GM23338 (cell line): ENCODE measurements around the gene MIER1. TPM values are rescaled to one million over a fixed set of nuclear protein-coding genes. Genes with fewer than 3 reads are reported as not detected.
"Not testable (repeated sequence)": the region's sequence is repeated elsewhere in the genome, so short reads cannot be mapped to it uniquely, and the experiment has no call there.

Source experiments
- ATAC-seq: fragments of 200-7000 bp; cut with Tn5 transposase; 3 replicates; pipeline ENCODE4 v1.9.1; 2020
- DNase-seq: peaks from one replicate; pipeline ENCODE4 v3.0.0-alpha.2; 2015; ENCODE audit warnings: low spot score
- H2AFZ ChIP-seq: fragments of 200-600 bp; sonication (generic); 2 replicates; pipeline ENCODE4 v1.8.0; 2016; ENCODE audit warnings: antibody characterized with exemption, mild to moderate bottlenecking, moderate library complexity
- H3F3A ChIP-seq: fragments of 200-600 bp; sonication (generic); replicated peaks from 2 replicates; pipeline ENCODE4 v1.8.0; 2017; ENCODE audit warnings: antibody characterized with exemption, mixed run types, low read depth
- H3K27ac ChIP-seq: fragments of 200-600 bp; sonication (generic); 2 replicates; pipeline ENCODE4 v1.6.1; 2016; ENCODE audit warnings: low read depth
- H3K27me3 ChIP-seq: fragments of 200-600 bp; sonication (generic); 2 replicates; pipeline ENCODE4 v1.8.0; 2016; ENCODE audit warnings: mild to moderate bottlenecking, mixed run types, moderate library complexity; ENCODE audit not compliant: insufficient read depth
- H3K36me3 ChIP-seq: fragments of 200-600 bp; sonication (generic); 2 replicates; pipeline ENCODE4 v1.8.0; 2016; ENCODE audit warnings: mild to moderate bottlenecking; ENCODE audit not compliant: insufficient read depth
- H3K4me1 ChIP-seq: fragments of 200-600 bp; sonication (generic); 2 replicates; pipeline ENCODE4 v1.8.0; 2016; ENCODE audit warnings: mild to moderate bottlenecking, moderate library complexity; ENCODE audit not compliant: insufficient read depth
- H3K4me2 ChIP-seq: fragments of 200-600 bp; sonication (generic); 2 replicates; pipeline ENCODE4 v1.7.1; 2017; ENCODE audit warnings: mixed run types
- H3K4me3 ChIP-seq: fragments of 200-600 bp; sonication (generic); 2 replicates; pipeline ENCODE4 v1.6.1; 2016; ENCODE audit warnings: mixed run types
- H3K79me2 ChIP-seq: fragments of 200-600 bp; sonication (generic); replicated peaks from 2 replicates; pipeline ENCODE4 v1.8.0; 2017; ENCODE audit warnings: mild to moderate bottlenecking; ENCODE audit not compliant: insufficient read depth
- H3K9me2 ChIP-seq: fragments of 200-600 bp; sonication (generic); 2 replicates; pipeline ENCODE4 v1.8.0; 2017; ENCODE audit not compliant: insufficient read depth
- H4K20me1 ChIP-seq: fragments of 200-600 bp; sonication (generic); replicated peaks from 2 replicates; pipeline ENCODE4 v1.8.0; 2017; ENCODE audit warnings: mild to moderate bottlenecking; ENCODE audit not compliant: insufficient read depth
- H3K27ac Mint-ChIP-seq: 2 replicates; pipeline ENCODE4 v1.8.0; 2020; ENCODE audit warnings: inconsistent platforms, mild to moderate bottlenecking, moderate library complexity, mixed read lengths
- H3K27me3 Mint-ChIP-seq: 3 replicates; pipeline ENCODE4 v1.8.0; 2022; ENCODE audit warnings: low read depth, mild to moderate bottlenecking, moderate library complexity, mixed read lengths, inconsistent platforms; ENCODE audit not compliant: insufficient read depth, poor library complexity
- H3K36me3 Mint-ChIP-seq: 3 replicates; pipeline ENCODE4 v1.8.0; 2021; ENCODE audit warnings: low read depth, mild to moderate bottlenecking, inconsistent platforms, moderate library complexity, mixed read lengths
- H3K4me1 Mint-ChIP-seq: 3 replicates; pipeline ENCODE4 v1.8.0; 2020; ENCODE audit warnings: mild to moderate bottlenecking, inconsistent platforms, mixed read lengths
- H3K4me3 Mint-ChIP-seq: 3 replicates; pipeline ENCODE4 v1.8.0; 2021; ENCODE audit warnings: moderate library complexity, mild to moderate bottlenecking, inconsistent platforms, mixed read lengths
- H3K9me3 Mint-ChIP-seq: 3 replicates; pipeline ENCODE4 v1.8.0; 2020; ENCODE audit warnings: moderate library complexity, mild to moderate bottlenecking, inconsistent platforms, mixed read lengths
- CTCF ChIP-seq, 2 experiments: fragments of 200-600 bp in 1 of 2; sonication (generic) in 1 of 2; conservative IDR thresholded peaks; 2 replicates each; pipeline versions ENCODE4 v1.5.1 to v1.6.1; 2016 to 2017; ENCODE audit warnings: antibody characterized with exemption in 2 of 2, low read depth in 2 of 2, mild to moderate bottlenecking in 2 of 2, moderate library complexity in 1 of 2
- ETS1 ChIP-seq: IDR thresholded peaks from 2 replicates; pipeline ENCODE4 v1.6.1; 2016; ENCODE audit warnings: antibody characterized with exemption
- ZNF462 ChIP-seq: fragments of 250-450 bp; sonication (Bioruptor Pico); IDR thresholded peaks from 2 replicates; pipeline ENCODE4 v1.5.0; 2020; ENCODE audit warnings: mild to moderate bottlenecking, moderate library complexity
- polyA plus RNA-seq: library from polyadenylated mRNA; unstranded; fragments of >200 nt; fragmentation: Nextera tagmentation; extraction: Ambion mirVana; gene quantifications from 2 replicates; pipeline ENCODE4 v1.2.1, GENCODE V29; 2016
- total RNA-seq: library from RNA; depleted of rRNA; stranded (reverse); fragments of >200 nt; shearing (Covaris generic); gene quantifications from 2 replicates; pipeline ENCODE4 v1.2.3, GENCODE V29; 2014

MIER1 gene
- total and polyA plus RNA-seq, 2 experiments from 2014 or later = 38.2 to 72.8 TPM

- TF ChIP-seq ETS1 (no peak), ZNF462 (no peak), CTCF (conservative IDR thresholded peaks at IDR 0.05; ENCODE audit: low read depth in 2 of 2) (no peak)
These were observed 53.4 kb downstream of the MIER1 start (continued) for GRCh38 chr1:66978201-66978600.

- not testable (repeated sequence) for DNase-seq, H3K9me2 ChIP-seq, H4K20me1 ChIP-seq, H3K27me3 ChIP-seq, H3K9me3 Mint-ChIP-seq, H3K4me3 ChIP-seq, H3K27me3 Mint-ChIP-seq, H2AFZ ChIP-seq, ATAC-seq, H3F3A ChIP-seq, H3K27ac ChIP-seq, H3K4me2 ChIP-seq, H3K4me3 Mint-ChIP-seq, H3K4me1 Mint-ChIP-seq, H3K4me1 ChIP-seq, H3K27ac Mint-ChIP-seq, H3K79me2 ChIP-seq
- H3K36me3 Mint-ChIP-seq = peaks cover 46% of the 10 kb centered on the region
- H3K36me3 ChIP-seq = peaks cover 14% of the 10 kb centered on the region
These were observed 54.8 kb downstream of the MIER1 start for GRCh38 chr1:66979621-66980020.
